GM13977 (cell line): ENCODE data around the gene RNF223.

Source experiments
- DNase-seq: peaks from one replicate; pipeline ENCODE4 v3.0.0; 2012; ENCODE audit warnings: low spot score
- CTCF ChIP-seq: IDR thresholded peaks from 2 replicates; pipeline ENCODE4 v1.5.1; 2012; ENCODE audit warnings: mild to moderate bottlenecking, control low read depth; ENCODE audit not compliant: insufficient read depth; ENCODE audit errors: extremely low read depth, missing control alignments
- in situ Hi-C: fragments of 300-500 bp; cut with MboI; formaldehyde crosslinking; loops from one replicate; pipeline ENCODE4 v1.12.0; 2022; ENCODE audit warnings: low sequenced_read_pairs, low pct_unique_long_range_greater_than_20kb, mixed read lengths, inconsistent platforms; ENCODE audit not compliant: unreplicated experiment

The RNF223 gene

GRCh38 chr1:1041873-1042272 lies 32.2 kb downstream of the RNF223 start:
- in situ Hi-C loops, result no loop called here
- no peak for TF ChIP-seq CTCF
- DNase-seq, result no peak

GRCh38 chr1:1041092-1041523 lies 33.0 kb downstream of the RNF223 start:
- DNase-seq, result no peak
- no peak for TF ChIP-seq CTCF
- in situ Hi-C loops, result no loop called here

- peak; percentile 1 for TF ChIP-seq CTCF
- DNase-seq, result peak; percentile 99
- in situ Hi-C loops, result no loop called here
Measured at GRCh38 chr1:1040004-1040991, 33.8 kb downstream of the RNF223 start.

GRCh38 chr1:1039145-1039910 lies 34.8 kb downstream of the RNF223 start:
- TF ChIP-seq CTCF, result no peak
- in situ Hi-C loops, result no loop called here
- peak; percentile 62 for DNase-seq

GRCh38 chr1:1038694-1039093 lies 35.4 kb downstream of the RNF223 start:
- in situ Hi-C loops, result no loop called here
- DNase-seq, result peak; percentile 81
- no peak for TF ChIP-seq CTCF
